Erythroblast (primary cell): ENCODE measurements around the gene PPFIBP2.

Source experiments
- GATA1 ChIP-seq: IDR thresholded peaks from 2 replicates; pipeline ENCODE4 v1.6.1; 2011; ENCODE audit warnings: low read depth, mild to moderate bottlenecking, control low read depth, low read length, moderate library complexity
- POLR2A ChIP-seq: IDR thresholded peaks from 2 replicates; pipeline ENCODE4 v1.6.1; 2011; ENCODE audit warnings: mild to moderate bottlenecking, low read length

DNA sequence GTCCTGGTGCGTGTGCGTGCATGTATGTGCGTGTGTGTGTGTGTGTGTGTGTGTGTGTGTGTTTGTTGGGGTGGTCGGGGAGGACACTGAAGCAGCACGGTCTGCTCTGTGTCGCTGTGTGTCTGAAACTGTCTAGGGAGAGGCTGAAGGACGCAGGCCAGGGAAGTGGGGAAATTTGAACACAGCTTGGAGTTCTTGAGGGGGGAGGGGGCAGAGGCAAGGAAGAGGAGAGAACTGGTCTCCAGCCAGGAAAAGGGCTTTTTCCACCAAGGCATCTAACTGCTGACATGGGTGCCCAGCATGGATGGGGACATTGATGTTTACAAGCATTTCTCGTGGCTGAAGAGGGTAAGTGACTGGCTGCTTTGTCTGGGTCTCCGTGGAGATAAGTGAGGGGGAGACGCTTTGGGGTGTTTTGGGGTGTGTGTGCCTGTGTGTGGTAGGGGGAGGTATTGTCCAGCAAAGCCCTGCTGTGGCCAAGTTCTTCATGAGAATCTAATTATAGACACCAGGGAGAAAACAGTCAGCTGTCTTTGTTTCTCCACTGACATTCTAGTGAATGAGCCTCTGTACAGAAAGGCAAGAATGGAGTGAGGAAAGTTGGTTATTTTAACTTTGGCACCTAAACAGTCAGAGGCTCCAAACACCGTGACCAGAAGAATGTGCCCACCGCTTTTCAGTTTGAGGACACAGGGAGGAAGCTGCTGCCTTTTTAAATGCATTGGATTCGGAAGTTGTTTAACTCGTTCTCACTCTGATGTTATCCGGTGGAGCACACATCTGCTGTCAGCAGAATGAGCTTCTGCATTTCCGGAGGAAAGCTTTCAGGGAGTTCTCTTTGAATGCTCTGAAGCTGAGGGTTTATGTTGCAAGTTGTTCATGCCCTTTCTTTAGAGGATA lies 63.7 kb downstream of the PPFIBP2 start:
- TF ChIP-seq POLR2A (no peak), GATA1 (no peak)
